GM21390 (cell line): ENCODE measurements around the gene FBXO22.

Source experiments
- ATAC-seq: cut with Tn5 transposase; IDR thresholded peaks from one replicate; pipeline ENCODE4 v1.9.1; 2021; ENCODE audit not compliant: unreplicated experiment

FBXO22 gene

DNA sequence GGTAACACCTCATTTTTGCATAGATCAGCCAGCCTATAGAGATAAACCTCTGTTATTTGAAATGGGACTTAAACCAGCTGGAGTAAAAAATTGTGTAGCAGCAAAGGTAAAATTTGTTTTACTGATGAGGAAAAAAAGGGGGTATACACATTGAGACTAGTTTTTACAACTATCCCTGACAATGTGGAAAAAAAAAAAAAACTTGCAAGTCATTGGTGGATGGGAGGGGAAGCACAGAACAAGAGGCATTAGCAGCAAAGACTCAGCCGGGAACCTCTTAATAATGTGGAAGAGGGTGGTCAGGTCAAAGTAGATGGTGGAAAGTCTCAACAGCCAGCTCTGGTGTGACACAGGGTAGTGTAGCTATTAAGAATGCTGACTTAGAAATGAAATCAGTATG lies 14.5 kb downstream of the FBXO22 start:
- ATAC-seq, result no peak

DNA sequence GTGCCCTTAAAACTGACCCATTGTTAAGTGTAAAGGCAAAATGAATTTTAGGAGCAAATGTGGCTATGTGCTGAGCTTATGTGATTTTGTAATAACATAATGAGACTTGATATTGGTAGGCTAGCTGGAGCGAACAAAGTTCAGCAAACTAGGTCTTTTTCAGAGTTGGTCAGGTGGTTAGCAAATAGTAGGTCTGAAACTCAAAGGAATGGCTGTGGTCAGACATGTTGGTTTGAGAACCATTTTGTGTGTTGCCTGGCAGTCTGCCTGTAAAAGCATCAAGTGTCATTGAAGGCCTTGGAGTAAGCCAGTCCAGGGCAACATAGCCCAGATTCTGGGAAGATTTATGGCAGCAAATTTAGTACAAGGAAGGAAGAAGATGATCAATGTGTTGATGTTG lies 16.4 kb downstream of the FBXO22 start:
- ATAC-seq, result no peak

DNA sequence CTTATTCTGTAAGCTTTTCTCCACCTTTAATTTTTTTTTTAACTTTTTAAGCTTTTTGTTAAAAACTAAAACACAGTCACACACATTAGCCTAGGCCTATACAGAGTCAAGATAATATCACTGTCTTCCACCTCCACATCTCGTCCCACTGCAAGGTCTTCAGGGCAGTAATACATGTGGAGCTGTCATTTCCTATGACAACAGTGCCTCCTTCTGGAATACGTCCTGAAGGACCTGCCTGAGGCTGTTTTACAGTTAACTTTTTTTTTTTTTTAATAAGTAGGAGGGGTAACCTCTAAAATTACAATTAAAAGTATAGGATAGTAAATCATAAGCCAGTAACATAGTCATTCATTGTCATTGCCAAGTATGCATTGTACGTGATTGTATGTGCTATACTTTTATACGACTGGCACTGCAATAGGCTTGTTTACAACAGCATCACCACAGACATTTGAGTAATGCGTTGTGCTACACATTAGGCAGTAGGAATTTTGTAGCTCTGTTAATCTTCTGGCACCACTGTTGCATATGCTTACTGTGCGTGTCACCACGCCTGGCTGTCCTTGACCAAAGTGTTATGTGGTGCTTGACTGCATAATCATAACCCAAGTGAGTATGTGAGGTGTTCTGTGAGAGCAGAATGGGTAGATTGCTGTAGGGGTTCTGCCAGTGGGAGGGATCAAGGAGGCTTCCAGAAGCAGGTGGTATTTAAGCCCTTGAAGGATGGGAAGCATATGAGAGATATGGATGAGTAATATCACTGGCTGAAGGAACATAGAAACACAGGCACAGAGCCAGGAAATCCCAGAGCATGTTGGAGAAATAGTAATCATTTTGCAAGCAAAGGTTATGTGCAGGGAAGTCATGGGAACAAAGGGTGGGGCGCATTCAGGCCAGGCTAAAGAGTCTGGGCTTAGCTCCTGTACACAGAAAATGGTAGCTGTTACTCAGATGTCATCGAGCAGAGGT lies 18.3 kb downstream of the FBXO22 start:
- no peak for ATAC-seq

DNA sequence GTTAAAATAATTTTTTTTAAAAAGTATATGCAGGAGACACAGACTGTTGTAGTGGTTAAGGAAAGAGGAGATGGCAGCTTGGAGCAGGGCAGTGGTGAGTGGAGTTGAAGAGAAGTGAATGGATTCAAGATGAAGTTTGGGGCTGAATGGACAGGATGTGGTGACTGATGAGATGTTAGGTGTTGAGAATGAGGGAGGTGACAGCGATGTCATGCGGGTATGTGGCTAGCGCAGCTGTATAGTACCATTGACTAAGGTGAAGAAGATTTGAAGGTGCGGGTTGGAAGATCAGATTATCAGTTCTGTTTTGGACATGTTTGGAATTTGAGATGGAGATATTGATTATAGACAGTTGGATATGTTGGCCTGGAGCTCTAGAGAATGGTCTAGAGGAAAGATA lies 20.1 kb downstream of the FBXO22 start:
- ATAC-seq, result no peak

DNA sequence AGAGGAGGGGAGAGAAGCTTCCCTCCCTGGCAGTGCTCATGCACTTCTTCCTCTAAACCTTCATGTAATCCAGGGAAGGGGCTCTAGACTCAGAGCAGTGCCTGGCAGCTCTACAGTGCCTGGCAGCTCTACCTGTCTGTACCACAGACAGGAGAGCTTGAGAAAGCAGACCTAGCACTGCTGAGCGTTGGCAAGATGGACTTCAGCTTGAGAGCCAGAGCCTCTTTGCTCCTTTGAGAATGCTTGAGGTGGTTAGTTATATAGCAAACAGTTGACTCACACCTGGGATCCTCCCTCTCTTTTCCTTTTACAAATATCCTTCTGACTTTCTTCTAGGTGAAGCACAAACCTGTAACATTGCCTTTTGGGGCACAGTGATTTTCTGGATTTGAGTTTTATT lies 20.9 kb downstream of the FBXO22 start:
- ATAC-seq, result no peak

DNA sequence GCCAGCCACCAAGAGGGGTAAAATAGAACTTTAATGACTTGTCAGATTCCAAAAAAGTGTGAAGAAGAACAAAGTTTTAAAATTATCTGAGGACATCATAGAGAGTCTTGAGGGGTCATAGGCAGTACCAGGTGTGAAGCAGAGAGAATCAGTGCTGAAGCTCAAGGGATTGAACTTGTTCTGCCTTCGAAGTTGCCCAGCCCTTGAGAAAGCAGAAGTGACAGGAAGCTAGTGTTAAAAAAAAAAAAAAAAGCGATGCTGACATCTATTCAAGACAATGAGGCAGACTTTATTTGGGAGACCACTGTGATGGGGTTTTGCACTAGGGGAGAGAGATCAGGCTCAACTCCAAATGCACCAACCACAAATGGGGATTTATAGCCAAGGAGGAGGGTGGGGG lies 21.8 kb downstream of the FBXO22 start:
- no peak for ATAC-seq

DNA sequence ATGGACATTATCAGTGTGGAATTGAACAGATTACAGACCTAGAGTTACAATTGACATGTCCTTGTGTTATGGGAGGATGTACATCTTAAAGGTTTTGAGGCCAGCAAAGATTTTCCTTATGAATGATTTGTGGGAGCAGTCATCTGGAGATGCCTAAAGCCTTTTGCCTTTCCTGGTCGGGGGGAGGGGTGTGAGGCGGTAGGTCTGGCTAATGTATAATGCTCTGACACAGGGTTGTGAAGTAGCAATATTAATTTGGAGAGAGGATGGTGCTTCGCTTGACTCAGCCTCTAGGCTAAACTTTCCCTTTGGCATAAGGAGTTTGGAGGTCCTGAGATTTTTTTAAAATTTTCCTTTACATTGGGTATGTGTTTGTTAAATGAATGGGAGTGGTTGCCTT lies 23.3 kb downstream of the FBXO22 start:
- no peak for ATAC-seq

DNA sequence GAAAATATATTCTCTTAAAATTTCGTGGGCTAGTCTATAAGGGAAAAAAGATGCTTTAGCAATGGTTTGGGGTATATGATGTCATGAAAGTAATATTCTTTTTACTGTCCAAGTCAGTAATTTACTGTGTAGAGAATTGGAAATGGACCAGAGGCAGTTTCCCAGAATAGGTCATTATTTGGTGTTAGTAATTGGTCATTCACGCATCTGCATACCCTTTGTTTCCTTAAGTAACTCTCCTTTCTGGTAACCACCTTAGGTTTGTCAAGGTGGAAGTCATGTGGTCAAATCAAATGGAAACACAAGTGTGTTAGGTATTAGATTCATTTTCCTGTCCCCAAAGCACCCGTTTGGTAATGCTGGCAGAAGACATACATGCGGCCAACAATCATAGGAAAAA lies 23.9 kb downstream of the FBXO22 start:
- no peak for ATAC-seq

DNA sequence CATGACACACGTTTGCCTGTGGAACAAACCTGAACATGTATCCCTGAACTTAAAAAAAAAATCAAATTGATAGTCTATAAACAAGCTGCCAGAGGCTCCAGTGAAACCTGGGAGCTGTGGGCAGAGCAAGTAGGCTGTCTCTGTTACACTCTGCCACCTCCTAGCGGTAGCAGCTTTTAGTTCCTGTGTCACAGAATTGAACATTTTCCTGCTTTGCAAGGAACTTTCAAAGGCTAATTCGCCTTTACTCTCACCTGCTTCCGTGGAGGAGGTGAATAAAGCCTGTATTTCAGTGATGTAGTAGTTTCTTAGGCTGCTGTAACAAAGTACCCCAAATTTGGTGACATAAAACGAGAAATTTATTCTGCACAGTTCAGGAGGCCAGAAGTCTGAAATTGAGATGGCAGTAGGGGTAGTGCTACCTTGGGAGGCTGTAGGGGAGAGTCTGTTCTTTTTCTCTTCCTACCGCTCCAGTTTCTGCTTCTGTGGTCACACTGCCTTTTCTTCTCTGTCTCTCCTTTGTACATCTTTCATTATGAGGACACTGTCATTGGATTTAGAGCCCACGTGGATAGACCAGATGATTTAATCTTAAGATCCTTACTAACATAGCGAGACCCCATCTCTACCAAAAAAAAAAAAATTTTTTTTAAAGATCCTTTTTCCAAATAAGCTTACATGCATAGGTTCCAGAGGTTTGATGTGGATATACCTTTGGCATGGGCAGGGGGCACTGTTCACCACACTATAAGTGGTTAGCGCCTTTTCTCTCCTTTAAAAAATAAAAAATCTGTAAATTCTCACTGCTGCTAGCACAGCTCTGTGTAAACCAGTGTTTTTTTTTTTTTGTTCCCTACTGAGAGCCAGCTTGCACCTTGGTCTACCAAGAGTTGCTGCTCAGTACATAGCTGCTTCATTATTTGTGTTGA lies 25.3 kb downstream of the FBXO22 start:
- no peak for ATAC-seq

DNA sequence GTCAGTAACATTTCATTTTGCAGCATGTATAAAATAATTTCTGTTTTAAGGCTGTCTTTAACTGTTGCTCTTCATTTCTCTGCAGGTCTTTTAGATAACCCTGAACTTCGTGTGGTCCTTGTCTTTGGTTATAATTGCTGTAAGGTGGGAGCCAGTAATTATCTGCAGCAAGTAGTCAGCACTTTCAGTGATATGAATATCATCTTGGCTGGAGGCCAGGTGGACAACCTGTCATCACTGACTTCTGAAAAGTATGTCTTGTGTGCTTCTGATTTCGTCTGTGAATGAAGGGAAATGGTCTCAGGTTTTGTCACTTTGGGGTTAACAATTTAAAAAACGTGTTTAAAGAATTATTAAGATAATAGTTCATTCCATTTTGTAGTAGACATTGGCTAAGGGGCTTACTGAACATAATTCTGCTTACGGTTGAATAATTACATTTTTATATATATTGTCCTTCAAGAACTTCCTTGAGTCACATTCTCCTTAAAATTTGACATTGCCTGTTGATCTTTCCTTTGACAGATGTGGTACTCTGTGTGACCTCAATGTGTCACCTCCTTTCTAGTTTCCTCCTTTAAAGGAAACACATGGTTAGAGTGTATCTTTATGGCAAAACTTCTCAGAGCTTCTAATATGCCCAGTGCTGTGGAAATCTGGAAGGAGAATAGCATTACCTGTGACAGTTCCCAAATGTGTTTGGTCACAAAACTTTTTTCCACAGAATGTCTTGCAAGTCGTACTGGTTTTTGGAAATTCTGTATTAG lies 26.3 kb downstream of the FBXO22 start:
- no peak for ATAC-seq

DNA sequence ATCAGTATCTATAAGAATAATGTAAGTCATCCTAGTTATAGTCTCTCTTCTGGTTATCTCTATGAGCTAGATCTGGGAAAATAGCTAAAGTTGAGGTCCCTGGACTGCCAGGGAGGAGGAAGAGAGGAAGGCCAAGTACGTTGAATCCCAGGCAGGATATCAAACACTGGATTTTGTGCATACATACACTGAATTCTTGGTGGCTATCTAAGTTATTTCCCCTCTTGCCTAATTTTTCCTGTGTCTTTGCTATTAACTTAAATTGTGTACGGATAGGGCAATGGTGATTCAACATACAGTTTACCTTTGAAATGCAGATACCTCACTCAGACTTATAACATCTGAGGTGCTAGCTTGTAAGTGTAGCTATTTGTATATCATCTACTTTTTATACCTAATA lies 27.2 kb downstream of the FBXO22 start:
- ATAC-seq, result no peak

DNA sequence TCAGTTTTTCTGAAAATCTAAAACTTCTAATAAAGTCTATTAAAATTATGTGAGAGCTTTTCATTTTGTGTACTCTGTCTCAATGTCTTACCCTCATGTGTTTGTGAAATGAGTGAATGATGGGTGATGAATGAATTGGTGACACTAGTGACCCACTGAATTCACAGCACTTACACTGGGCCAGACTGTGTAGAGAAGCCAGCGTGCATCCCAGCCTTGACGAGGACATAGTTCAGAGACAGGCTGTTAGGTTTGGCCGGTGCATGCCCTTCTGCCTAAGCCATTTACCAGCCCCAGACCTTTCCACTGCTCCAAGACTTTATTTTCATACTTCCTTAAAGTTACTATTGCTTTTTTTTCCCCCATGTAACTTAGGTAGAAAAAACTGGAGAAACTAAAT lies 38.8 kb downstream of the FBXO22 start:
- no peak for ATAC-seq

DNA sequence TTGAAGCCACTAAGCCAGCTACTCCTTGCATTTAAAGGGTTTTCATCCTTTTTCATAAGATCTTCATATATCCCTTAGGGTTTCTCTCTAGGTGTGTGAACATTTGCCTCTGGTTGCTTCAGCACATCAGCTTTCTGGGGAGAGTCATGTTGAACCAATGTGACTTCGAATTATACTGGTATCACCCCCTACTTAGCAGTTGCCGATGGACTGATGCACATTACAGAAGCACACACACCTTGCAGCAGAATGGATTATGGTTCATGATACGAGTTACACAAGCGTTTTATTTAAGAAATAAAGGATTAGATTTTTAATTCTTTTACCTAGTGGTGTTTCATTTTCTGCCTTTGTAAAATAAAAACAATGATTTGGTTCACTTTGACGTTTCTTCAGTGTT lies 39.6 kb downstream of the FBXO22 start:
- ATAC-seq, result no peak

DNA sequence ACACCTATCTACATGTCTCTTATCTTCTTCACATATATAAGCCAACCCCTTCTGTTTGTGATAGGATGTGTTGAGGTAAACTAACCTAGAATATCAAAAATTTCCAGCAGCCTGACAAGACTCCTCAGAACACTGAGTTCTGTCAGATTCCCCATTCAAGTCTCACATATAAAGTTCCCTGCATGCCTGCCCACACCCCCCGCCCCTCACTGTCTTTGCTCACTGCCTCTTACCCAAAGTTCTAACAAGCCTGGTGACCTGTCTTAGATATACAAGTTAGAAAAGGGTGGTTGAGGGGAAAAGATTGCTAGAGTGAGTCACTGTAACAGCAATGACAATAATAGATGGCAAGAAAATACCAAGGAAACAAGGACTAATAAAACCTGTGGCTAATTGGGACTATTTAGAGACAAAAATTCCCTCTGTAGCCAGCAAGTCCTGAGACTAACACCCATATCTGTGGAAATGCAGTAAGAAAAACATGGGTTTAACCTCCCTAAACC lies 40.1 kb downstream of the FBXO22 start:
- ATAC-seq, result no peak

DNA sequence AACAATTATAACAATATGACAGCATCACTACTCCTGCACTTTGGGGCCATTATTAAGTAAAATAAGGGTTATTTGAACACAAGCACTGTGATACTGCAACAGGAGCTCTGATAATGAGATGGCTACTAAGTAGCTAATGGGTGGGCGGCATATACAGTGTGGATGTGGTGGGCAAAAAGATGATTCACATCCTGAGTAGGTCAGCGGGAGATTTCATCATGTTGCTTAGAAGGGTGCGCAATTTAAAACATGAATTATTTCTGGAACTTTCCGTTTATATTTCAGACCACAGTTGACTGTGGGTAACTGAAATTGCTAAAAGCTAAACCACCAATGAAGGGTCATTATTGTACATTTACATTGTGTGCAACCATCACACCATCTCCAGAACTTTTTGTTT lies 42.3 kb downstream of the FBXO22 start:
- ATAC-seq, result no peak

DNA sequence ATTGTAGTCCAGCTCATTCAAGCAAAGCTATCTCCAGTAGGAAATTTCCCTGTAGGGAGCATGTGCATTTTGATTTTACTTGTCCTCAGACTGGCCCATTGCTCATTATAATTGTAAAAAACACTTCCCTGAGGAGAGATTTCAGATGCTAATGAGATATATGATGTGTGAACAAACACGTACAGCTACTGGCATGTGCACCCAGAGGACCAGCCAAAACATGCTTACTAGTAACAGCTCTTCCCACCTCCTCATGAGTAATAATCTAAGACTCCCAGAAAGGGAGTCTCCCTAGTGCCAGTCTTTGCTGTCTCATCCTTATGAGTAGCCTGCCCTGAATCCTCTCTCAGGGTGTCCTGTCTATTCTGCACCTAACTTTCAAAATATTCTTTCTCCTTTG lies 43.4 kb downstream of the FBXO22 start:
- ATAC-seq, result no peak

DNA sequence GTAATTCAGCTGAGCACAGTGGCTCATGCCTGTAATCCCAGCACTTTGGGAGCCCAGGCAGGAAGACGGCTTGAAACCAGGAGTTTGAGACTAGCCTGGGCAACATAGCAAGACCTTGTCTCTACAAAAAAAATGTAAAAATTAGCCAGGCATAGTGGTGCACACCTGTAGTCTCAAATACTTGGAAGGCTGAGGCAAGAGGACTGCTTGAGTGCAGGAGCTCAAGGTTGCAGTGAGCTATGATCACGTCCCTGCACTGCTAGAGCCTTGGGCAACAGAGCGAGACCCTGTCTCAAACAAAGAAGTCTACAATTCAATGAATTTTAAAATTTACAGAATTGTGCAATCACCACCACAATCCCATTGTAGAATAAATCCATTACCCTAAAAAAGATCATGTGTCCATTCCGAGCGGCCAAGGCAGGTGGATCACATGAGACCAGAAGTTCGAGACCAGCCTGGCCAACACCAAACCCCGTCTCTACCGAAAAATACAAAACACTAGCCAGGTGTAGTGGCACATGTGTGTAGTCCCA lies 45.2 kb downstream of the FBXO22 start:
- ATAC-seq, result no peak

DNA sequence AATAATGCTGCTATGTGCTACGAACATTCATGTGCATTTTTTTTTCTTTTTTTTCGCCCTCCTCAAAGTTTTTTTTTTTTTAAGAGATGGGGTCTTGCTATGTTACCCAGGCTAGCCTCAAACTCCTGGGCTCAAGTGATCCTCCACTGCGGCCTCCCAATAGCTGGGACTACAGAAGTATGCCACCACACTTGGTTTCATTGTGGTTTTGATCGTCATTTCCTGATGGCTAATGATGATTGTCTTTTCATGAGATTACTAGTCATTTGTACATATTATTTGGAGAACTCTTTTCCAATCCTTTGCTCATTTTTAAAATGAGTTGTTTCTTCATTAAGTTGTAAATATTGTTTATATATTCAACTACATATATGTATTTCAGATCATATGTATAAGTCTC lies 48.8 kb downstream of the FBXO22 start:
- no peak for ATAC-seq

DNA sequence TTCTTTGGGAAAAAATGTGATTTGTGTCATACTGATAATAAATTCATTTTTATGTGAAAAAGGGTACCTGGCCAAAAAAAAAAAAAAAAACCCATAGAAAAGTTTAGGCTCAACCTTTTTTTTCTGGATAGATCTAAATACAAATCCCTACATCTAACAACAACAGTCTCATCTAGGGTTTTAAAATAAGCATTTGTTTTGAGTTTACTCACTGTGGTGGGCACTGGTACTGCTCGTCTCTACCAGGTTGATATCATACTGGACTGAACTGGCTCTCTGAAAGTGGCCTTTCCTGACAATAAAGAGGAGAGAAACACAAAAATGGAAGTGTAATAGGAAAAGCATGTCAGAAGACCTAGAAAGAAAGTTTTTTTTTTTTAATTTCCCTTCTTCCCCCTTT lies 52.0 kb downstream of the FBXO22 start:
- no peak for ATAC-seq

DNA sequence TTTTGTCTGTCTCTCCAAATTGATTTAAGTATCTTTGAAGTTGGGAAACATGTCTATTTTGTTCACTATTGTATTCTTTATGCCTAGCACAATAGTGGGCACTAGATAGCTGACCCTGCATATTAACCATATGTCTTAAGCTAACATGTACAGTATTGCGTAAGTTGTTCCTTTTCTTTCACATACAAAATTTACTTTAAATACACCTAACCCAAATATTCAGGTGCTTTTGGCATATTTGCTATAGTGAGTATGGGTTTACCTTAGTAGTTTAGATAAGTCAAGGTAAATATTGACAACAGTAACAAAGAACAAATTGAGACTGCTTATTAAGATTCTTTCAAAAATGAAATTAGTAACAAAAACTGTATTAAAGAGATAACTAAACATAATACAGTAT lies 57.7 kb downstream of the FBXO22 start:
- no peak for ATAC-seq

DNA sequence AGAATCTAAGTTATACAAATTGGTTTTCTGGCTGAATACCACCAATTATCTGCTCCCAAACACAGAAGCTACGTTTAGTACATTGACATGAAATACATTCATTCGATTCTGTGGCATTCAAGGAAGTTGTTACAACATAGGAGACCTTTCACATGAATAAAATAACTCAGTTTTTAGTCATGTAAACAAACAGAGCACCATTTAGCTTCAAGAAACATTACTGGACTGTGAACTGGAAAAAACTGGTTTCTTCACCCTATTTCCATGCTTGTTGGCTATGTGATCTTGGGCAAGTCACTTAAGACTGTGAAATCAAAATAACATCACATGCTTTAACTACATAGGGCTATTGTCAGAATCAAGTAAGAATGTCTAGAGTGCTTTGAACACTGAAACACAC lies 62.4 kb downstream of the FBXO22 start:
- no peak for ATAC-seq
